CD14-positive monocyte (primary cell): ENCODE measurements around the gene ZNF789. TPM values are rescaled to one million over a fixed set of nuclear protein-coding genes. Genes with fewer than 3 reads are reported as not detected.

Experiments
- DNase-seq, 3 donors: peaks; one replicate each; pipeline ENCODE4 v3.0.0-alpha.2; 2011 to 2022
- H2AFZ ChIP-seq: 2 replicates; pipeline ENCODE4 v1.6.0; 2012; ENCODE audit warnings: mild to moderate bottlenecking, low read depth, low read length, inconsistent platforms; ENCODE audit not compliant: insufficient read depth, poor library complexity, severe bottlenecking
- H3K27ac ChIP-seq, 2 donors: 1 replicate in 1 of 2; 2 replicates in 1 of 2; pipeline ENCODE4 v1.5.1; 2012 to 2013; ENCODE audit warnings: low read length in 2 of 2, control low read depth in 1 of 2, inconsistent platforms in 1 of 2, low read depth in 1 of 2, mild to moderate bottlenecking in 1 of 2
- H3K27me3 ChIP-seq, 2 donors: one replicate each; pipeline versions ENCODE4 v1.6.0 to v1.6.1; 2011 to 2013; ENCODE audit warnings: low read length in 2 of 2; ENCODE audit not compliant: control insufficient read depth in 2 of 2, insufficient read depth in 2 of 2
- H3K36me3 ChIP-seq, 2 donors: replicated peaks in 1 of 2; 1 replicate in 1 of 2; 2 replicates in 1 of 2; pipeline versions ENCODE4 v1.5.1 to v1.6.1; 2012 to 2013; ENCODE audit warnings: low read length in 2 of 2, control low read depth in 1 of 2, inconsistent platforms in 1 of 2, mild to moderate bottlenecking in 1 of 2; ENCODE audit not compliant: insufficient read depth in 2 of 2, control insufficient read depth in 1 of 2
- H3K4me1 ChIP-seq, 2 donors: 1 replicate in 1 of 2; 2 replicates in 1 of 2; pipeline versions ENCODE4 v1.5.1 to v1.6.1; 2012 to 2013; ENCODE audit warnings: low read length in 2 of 2, control low read depth in 1 of 2, inconsistent platforms in 1 of 2, mild to moderate bottlenecking in 1 of 2, moderate library complexity in 1 of 2; ENCODE audit not compliant: insufficient read depth in 2 of 2, control insufficient read depth in 1 of 2
- H3K4me2 ChIP-seq: replicated peaks from 2 replicates; pipeline ENCODE3; 2012; ENCODE audit warnings: low read length, moderate library complexity, mild to moderate bottlenecking; ENCODE audit not compliant: poor library complexity, severe bottlenecking; ENCODE audit errors: extremely low read depth
- H3K4me3 ChIP-seq, 3 experiments: fragments of 200-600 bp in 1 of 3; sonication (generic) in 1 of 3; replicated peaks in 1 of 3; 1 replicate in 2 of 3; 2 replicates in 1 of 3; pipeline ENCODE4 v1.5.1; 2011 to 2013; ENCODE audit warnings: low read length in 3 of 3, mild to moderate bottlenecking in 3 of 3, control low read depth in 2 of 3, low read depth in 2 of 3, inconsistent platforms in 1 of 3, moderate library complexity in 1 of 3
- H3K79me2 ChIP-seq: 2 replicates; pipeline ENCODE4 v1.6.0; 2012; ENCODE audit warnings: mild to moderate bottlenecking, control low read depth, inconsistent platforms, low read length, moderate library complexity; ENCODE audit not compliant: insufficient read depth
- H3K9ac ChIP-seq: 2 replicates; pipeline ENCODE4 v1.6.0; 2017; ENCODE audit warnings: low read length, mild to moderate bottlenecking; ENCODE audit not compliant: insufficient read depth, poor library complexity, severe bottlenecking
- H3K9me3 ChIP-seq, 2 donors: replicated peaks in 1 of 2; 1 replicate in 1 of 2; 2 replicates in 1 of 2; pipeline versions ENCODE4 v1.5.1 to v1.6.1; 2012 to 2013; ENCODE audit warnings: low read length in 2 of 2, control low read depth in 1 of 2; ENCODE audit not compliant: control insufficient read depth in 1 of 2, insufficient read depth in 1 of 2
- H4K20me1 ChIP-seq: 2 replicates; pipeline ENCODE4 v1.6.0; 2012; ENCODE audit warnings: mild to moderate bottlenecking, low read length, control low read depth, moderate library complexity; ENCODE audit not compliant: insufficient read depth
- H3K27ac Mint-ChIP-seq, 7 donors: one replicate each; pipeline ENCODE4 v1.8.0; 2020; ENCODE audit warnings: mild to moderate bottlenecking in 7 of 7, mixed read lengths in 7 of 7, moderate library complexity in 6 of 7, inconsistent platforms in 2 of 7
- H3K27me3 Mint-ChIP-seq, 3 donors: one replicate each; pipeline ENCODE4 v1.8.0; 2021 to 2022; ENCODE audit warnings: low read depth in 3 of 3, mild to moderate bottlenecking in 3 of 3, mixed read lengths in 3 of 3, moderate library complexity in 3 of 3, inconsistent platforms in 1 of 3
- H3K36me3 Mint-ChIP-seq, 2 donors: one replicate each; pipeline ENCODE4 v1.8.0; 2020; ENCODE audit warnings: mixed read lengths in 2 of 2, inconsistent platforms in 1 of 2, mild to moderate bottlenecking in 1 of 2
- H3K4me1 Mint-ChIP-seq: one replicate; pipeline ENCODE4 v1.8.0; 2020; ENCODE audit warnings: mild to moderate bottlenecking, mixed read lengths
- H3K4me3 Mint-ChIP-seq, 2 donors: one replicate each; pipeline ENCODE4 v1.8.0; 2020; ENCODE audit warnings: mild to moderate bottlenecking in 2 of 2, mixed read lengths in 2 of 2, moderate library complexity in 1 of 2
- H3K9me3 Mint-ChIP-seq, 7 donors: one replicate each; pipeline ENCODE4 v1.8.0; 2020 to 2022; ENCODE audit warnings: mixed read lengths in 7 of 7, mild to moderate bottlenecking in 6 of 7, moderate library complexity in 6 of 7, inconsistent platforms in 2 of 7
- CTCF ChIP-seq: fragments of 200-600 bp; IDR thresholded peaks from one replicate; pipeline ENCODE4 v1.8.0; 2022; ENCODE audit warnings: antibody characterized with exemption, mild to moderate bottlenecking
- WGBS: methylation state at CpG from one replicate; pipeline ENCODE4 v1.1.5; 2013; ENCODE audit warnings: missing lambda C conversion rate; ENCODE audit not compliant: insufficient coverage; 5-methylcytosine and 5-hydroxymethylcytosine counted together
- intact Hi-C, 2 donors: fragments of 100-400 bp; cut with micrococcal nuclease; formaldehyde crosslinking; loops; one replicate each; pipeline versions ENCODE4 v1.15.0 to v1.15.1; 2023
- polyA plus RNA-seq, 3 donors: library from polyadenylated mRNA; depleted of rRNA in 1 of 3; unstranded in 2 of 3; stranded (reverse) in 1 of 3; fragments of 300-500 nt in 2 of 3; fragments of >200 nt in 1 of 3; fragmentation: Illumina TruSeq in 2 of 3; gene quantifications; 1 replicate in 2 of 3; 2 replicates in 1 of 3; pipeline ENCODE4 v1.2.3, GENCODE V29; 2012 to 2021

Gene ZNF789
- polyA plus RNA-seq, 3 donors = 1.8 to 10.4 (median 2.5) TPM

DNA sequence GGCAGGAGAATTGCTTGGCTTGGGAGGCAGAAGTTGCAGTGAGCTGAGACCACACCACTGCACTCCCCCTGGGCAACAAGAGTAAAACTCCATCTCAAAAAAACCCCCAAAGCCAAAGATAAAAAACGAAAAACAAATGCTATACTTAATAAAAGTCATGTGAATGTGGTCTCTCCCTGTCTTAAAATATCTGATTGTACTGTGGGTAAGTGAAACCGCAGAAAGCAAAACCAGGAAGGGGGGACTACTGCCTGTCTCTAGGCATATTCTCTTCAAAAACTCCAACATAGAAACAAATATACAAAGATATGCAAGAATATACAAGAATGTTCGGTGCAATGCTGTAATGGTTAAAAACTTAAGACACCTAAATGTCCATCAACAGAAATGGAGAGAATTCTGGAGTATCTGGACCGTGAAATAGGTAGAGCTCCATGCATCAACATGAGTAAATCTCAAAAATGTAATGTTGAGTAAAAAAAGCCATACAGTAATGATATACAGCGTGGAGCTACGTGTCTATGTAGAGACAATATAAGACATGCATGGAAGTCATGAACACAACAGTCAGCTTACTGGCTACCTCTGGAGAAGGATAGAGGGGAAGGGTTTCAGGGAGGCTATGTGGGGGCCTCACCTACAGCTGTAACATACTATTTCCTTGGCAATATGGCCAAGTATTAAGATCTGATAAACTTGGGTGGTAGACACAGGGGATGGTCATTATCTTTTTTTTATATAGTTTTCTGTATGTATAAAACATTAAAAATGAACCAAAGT is 25.3 kb downstream of the ZNF789 start:
- Mint-ChIP-seq H3K27me3 (no peaks in the 10 kb centered on the region), H3K9me3 (peaks cover 18 to 32% (median 26%) of the 10 kb centered on the region in 7 donors), H3K4me1 (peaks cover 23% of the 10 kb centered on the region), H3K36me3 (peaks cover 36 to 52% of the 10 kb centered on the region in 2 donors), H3K27ac (peak overlapping the region in 4 of 7 donors; percentile 19 to 43 (median 34)), H3K4me3 (peak overlapping the region; percentile 99 to 100)
- H3K27me3 ChIP-seq = no peaks in the 10 kb centered on the region
- peaks cover 55% of the 10 kb centered on the region for H4K20me1 ChIP-seq
- intact Hi-C loops = loop anchor here in 1 of 2 donors (2.0 kb wide), 1 partner anchor 25 kb away; the partner anchor contains the start of gene ZNF789
- H3K36me3 ChIP-seq = peaks cover 40 to 52% of the 10 kb centered on the region in 2 donors
- peak overlapping the region; percentile 71 to 100 (median 99) for H3K4me3 ChIP-seq
- no peak overlapping the region for H2AFZ ChIP-seq
- peak overlapping the region; percentile 97 for H3K9ac ChIP-seq
- no peak for DNase-seq
- H3K9me3 ChIP-seq = peaks cover 19 to 28% of the 10 kb centered on the region in 2 donors
- peaks cover 85% of the 10 kb centered on the region for H3K79me2 ChIP-seq
- no CpG with 5 or more reads among the region's 6 CpGs for WGBS
- H3K4me2 ChIP-seq = peak overlapping the region; percentile 91
- peaks cover 25 to 27% of the 10 kb centered on the region in 2 donors for H3K4me1 ChIP-seq
- no peak for TF ChIP-seq CTCF
- H3K27ac ChIP-seq = peak overlapping the region in 1 of 2 donors; percentile 100

- DNase-seq = no peak
- H3K27ac Mint-ChIP-seq = peak overlapping the region; percentile 97 to 100 (median 99)
- TF ChIP-seq CTCF = no peak
- H3K36me3 ChIP-seq = peaks cover 36 to 46% of the 10 kb centered on the region in 2 donors
- peak overlapping the region; percentile 97 for H3K9ac ChIP-seq
- peaks cover 15 to 25% of the 10 kb centered on the region in 2 donors for H3K9me3 ChIP-seq
- peaks cover 81% of the 10 kb centered on the region for H3K79me2 ChIP-seq
- H3K36me3 Mint-ChIP-seq = peaks cover 32 to 46% of the 10 kb centered on the region in 2 donors
- H3K4me1 Mint-ChIP-seq = peaks cover 23% of the 10 kb centered on the region
- peaks cover 49% of the 10 kb centered on the region for H4K20me1 ChIP-seq
- H3K4me2 ChIP-seq = peak overlapping the region; percentile 91
- 81% methylated on average over 7 of the region's 11 CpGs for WGBS
- peaks cover 15 to 27% (median 20%) of the 10 kb centered on the region in 7 donors for H3K9me3 Mint-ChIP-seq
- H3K4me1 ChIP-seq = peaks cover 25 to 27% of the 10 kb centered on the region in 2 donors
- peak overlapping the region; percentile 71 to 100 (median 99) for H3K4me3 ChIP-seq
- intact Hi-C loops = loop anchor here in 1 of 2 donors (2.0 kb wide), 1 partner anchor 26 kb away; the partner anchor contains the start of gene ZNF789
- no peak overlapping the region for H2AFZ ChIP-seq
- H3K27me3 Mint-ChIP-seq = no peaks in the 10 kb centered on the region
- H3K4me3 Mint-ChIP-seq = peak overlapping the region; percentile 99 to 100
- H3K27me3 ChIP-seq = no peaks in the 10 kb centered on the region
- peak overlapping the region; percentile 100 for H3K27ac ChIP-seq
Observed at GRCh38 chr7:99498546-99498944, 25.9 kb downstream of the ZNF789 start.
